Adipocyte (in vitro differentiated cells): ENCODE measurements around the gene SNRNP25.
"Not testable (repeated sequence)": the region's sequence is repeated elsewhere in the genome, so short reads cannot be mapped to it uniquely, and the experiment has no call there.

Experiments used
- DNase-seq: peaks from one replicate; pipeline ENCODE4 v3.0.0-alpha.2; 2015; ENCODE audit warnings: low read depth
- H3K27me3 ChIP-seq: replicated peaks from 2 replicates; pipeline ENCODE4 v1.7.0; 2013; ENCODE audit warnings: mild to moderate bottlenecking, low read length, moderate library complexity; ENCODE audit not compliant: control insufficient read depth, insufficient read depth
- H3K36me3 ChIP-seq: 2 replicates; pipeline ENCODE4 v1.7.0; 2013; ENCODE audit warnings: low read length, mild to moderate bottlenecking, moderate library complexity; ENCODE audit not compliant: control insufficient read depth, insufficient read depth, severe bottlenecking
- H3K4me1 ChIP-seq: 2 replicates; pipeline ENCODE4 v1.7.0; 2013; ENCODE audit warnings: mild to moderate bottlenecking, low read length, moderate library complexity; ENCODE audit not compliant: control insufficient read depth, insufficient read depth
- H3K4me3 ChIP-seq: 2 replicates; pipeline ENCODE4 v1.7.0; 2013; ENCODE audit warnings: mild to moderate bottlenecking, low read length, moderate library complexity
- H3K9ac ChIP-seq: 2 replicates; pipeline ENCODE4 v1.7.0; 2013; ENCODE audit warnings: mild to moderate bottlenecking, low read length, moderate library complexity
- H3K9me3 ChIP-seq: 2 replicates; pipeline ENCODE4 v1.7.0; 2013; ENCODE audit warnings: mild to moderate bottlenecking, low read length, moderate library complexity; ENCODE audit not compliant: control insufficient read depth

SNRNP25 gene

DNA sequence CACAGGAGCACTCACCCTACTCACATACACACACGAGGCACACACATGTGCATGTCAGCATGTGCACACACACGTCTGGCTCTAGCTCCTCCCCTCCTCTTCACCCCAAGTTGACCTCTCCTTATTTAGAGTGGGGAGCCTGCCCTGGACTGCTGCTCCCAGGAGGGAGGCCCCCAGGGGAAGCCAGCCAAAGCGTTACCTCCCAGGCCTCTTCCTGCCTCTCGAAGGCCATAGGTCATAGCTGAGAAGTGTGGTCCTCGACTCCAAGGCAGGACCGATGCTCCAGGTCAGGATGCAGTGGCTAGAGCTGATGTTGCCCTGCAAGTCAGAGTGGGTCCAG lies 19.0 kb upstream of the SNRNP25 start:
- H3K9me3 ChIP-seq: no peaks in the 10 kb centered on the region
- H3K4me3 ChIP-seq: no peak overlapping the region
- no peak for DNase-seq
- no peaks in the 10 kb centered on the region for H3K27me3 ChIP-seq
- H3K36me3 ChIP-seq: no peaks in the 10 kb centered on the region
- no peak overlapping the region for H3K9ac ChIP-seq
- peaks cover 7% of the 10 kb centered on the region for H3K4me1 ChIP-seq

DNA sequence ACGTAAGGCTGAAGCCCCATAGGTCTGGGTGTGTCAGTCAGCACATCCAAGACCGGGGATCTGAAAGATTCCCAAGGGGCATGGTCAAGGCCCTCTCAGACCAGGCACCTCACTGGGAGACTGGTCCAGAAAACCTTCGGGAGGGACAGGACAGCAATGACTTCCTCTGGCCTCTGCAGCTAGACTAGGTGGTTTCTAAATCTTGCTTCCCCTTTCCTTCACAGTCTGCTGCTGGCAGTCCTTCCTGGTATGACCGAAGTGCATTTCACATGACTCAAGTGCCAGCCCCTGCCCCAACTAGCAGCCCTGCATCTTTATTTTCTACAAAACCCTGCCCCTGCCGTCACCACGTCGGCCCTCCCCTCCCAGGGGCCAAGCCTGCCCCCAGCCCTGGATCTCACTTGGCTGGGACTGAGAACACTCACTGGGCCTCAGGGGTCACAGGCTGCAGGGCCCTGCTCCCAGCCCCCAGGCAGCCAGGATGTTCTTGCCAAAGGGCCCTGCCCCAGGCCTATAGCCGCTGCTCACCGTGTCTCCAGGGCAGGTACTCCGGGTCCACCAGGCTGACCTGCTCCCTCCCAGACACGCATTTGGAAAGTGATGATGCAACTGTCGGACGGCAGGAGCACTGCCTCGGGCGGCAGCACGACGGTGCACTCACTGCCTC lies 18.5 kb upstream of the SNRNP25 start:
- Histone ChIP-seq H3K36me3 (no peaks in the 10 kb centered on the region), H3K9ac (no peak overlapping the region), H3K9me3 (no peaks in the 10 kb centered on the region), H3K27me3 (no peaks in the 10 kb centered on the region), H3K4me1 (peaks cover 7% of the 10 kb centered on the region), H3K4me3 (no peak overlapping the region)
- no peak for DNase-seq

DNA sequence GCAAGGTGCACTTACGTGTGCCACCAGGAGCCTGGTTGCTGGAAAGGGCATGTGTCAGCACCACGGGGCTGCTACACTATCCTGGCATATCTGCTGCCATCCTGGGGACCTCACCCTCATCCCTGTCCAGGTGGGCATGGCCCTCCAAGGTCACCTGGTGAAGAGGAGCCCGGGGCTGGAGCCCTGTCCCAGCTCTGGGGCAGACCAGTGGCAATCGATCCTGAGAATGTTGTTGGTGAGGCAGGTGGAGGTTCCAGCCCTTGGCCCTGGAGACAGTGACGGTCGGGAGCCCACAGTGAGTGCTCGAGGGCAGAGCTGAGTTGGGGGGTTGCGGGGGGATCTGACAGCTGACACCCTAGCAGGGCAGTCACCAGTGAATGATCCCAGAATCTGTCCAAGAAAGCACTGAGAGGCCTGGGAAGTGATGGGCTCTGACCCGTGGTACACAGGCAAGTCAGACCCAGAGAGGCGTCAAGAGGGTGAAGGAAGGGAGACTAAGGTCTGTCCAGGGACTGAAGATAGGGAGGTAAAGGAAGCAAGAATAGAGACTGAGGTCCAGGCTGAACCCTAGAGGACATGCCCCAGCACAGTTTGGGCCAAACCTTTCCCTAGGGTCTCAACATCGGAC lies 17.8 kb upstream of the SNRNP25 start:
- Histone ChIP-seq H3K9ac (no peak overlapping the region), H3K27me3 (no peaks in the 10 kb centered on the region), H3K9me3 (no peaks in the 10 kb centered on the region), H3K4me3 (no peak overlapping the region), H3K4me1 (peaks cover 7% of the 10 kb centered on the region), H3K36me3 (no peaks in the 10 kb centered on the region)
- DNase-seq: no peak

DNA sequence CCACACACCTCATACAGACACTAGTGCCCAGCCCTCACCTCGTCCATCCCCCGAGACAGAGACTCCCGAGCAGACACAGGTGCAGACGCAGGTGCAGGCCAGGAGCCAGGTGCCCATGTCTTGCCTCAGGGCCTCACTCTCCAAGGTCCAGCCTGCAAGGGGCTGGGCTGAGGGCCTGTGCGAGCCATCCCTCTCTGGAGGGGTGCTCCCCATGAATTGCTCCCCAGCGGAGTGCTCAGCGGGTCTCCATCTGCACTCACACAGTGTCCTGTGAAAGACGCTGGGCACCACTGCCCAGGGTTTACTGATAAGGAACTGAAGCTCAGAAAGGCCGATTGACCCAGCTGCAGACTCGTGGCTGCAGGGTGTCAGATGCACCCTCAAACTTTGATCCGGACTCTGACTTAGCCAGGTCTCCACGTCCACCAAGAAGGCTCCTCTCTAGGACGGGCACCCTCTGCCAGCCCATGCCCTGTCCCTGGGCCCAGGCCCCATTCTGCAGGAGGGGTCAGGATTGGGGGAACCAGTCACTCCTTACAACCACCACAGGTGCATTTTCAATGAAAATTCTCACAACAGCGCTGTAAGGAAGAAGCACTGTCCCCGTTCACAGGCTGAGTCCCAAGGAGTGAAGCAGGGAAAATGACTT lies 17.2 kb upstream of the SNRNP25 start:
- no peaks in the 10 kb centered on the region for H3K9me3 ChIP-seq
- H3K4me3 ChIP-seq: no peak overlapping the region
- DNase-seq: no peak
- peaks cover 7% of the 10 kb centered on the region for H3K4me1 ChIP-seq
- no peak overlapping the region for H3K9ac ChIP-seq
- H3K36me3 ChIP-seq: no peaks in the 10 kb centered on the region
- no peaks in the 10 kb centered on the region for H3K27me3 ChIP-seq

DNA sequence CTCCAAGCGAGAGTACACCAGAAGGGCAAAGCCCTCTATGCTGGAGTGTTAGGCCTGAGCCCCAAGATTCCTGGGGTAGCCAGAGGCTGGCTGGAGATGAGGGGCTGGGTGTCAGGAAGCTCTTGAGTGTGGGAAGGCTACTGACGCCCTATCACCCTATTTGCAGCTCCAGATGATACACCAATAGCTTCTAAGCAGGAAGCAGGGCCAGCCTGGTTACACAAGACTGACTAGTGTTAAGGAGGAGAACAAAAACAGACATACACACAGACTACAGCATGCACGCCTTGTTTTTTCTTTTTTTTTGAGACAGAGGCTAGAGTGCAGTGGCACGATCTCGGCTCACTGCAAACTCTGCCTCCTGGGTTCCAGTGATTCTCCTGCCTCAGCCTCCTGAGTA lies 16.1 kb upstream of the SNRNP25 start:
- Histone ChIP-seq H3K9me3 (no peaks in the 10 kb centered on the region), H3K4me3 (no peak overlapping the region), H3K4me1 (peaks cover 11% of the 10 kb centered on the region), H3K36me3 (no peaks in the 10 kb centered on the region), H3K9ac (no peak overlapping the region), H3K27me3 (no peaks in the 10 kb centered on the region)
- no peak for DNase-seq

DNA sequence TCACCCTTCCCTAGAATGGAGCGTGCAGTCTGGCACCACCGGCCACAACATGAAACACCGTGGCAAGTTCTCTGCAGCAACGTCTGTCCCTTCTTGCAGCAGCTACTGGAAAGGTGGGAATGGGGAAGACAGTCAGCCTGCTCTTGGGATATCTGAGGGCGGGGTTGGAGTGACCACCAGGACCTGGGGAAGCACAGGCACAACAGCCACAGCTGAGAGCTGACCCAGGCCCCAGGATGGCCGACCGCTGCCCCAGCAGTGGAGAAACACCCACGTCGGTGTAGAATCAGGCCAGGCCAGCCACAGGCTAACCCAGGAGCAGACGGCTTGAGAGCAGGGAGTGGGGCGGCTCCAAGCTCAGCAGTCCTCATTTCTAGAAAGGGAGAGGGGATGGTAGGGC lies 15.4 kb upstream of the SNRNP25 start:
- H3K27me3 ChIP-seq, H3K9me3 ChIP-seq, DNase-seq, H3K4me3 ChIP-seq, H3K9ac ChIP-seq, H3K36me3 ChIP-seq: not testable (repeated sequence)
- H3K4me1 ChIP-seq: peaks cover 11% of the 10 kb centered on the region

DNA sequence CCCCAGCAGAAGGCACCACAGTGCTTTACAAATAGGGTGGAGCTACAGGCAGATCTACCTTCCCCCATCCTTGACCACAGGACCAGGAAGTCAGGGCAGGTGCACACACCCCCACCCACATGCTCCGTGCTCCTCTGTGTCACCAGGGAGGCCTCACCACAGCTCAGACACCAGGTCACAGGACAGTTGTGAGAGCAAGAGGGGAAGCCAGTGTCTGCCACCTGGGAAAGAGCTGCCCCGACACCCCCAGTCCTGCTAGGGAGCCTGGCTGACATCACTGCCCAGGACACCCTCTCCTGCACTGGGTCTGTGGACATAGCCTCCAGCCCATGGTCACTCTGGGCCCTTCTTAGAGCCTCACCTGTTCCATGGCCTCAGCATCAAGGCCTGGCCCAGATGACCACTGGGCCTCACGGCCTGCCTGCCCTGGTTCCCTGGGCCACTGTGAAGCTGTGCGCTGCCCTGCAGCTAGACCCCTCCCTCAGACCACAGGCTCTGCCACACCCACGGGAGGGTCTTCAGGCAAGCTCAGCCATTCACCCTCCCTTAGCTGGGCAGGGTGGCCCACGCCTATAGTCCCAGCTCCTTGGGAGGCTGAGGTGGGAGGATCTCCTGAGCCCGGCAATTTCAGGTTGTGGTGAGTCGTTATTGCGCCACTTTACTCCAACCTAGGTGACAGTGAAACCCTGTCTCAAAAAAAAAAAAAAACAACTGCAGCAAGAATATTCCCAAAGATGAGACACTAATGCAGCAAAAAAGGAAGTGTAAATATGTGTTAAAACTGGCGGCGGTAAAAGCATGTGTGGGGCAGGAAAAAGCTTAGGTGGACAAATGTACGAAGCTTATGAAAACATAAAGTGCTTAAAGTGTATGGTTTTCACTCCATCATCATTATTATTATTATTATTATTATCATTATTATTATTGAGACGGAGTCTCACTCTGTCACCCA lies 14.4 kb upstream of the SNRNP25 start:
- H3K27me3 ChIP-seq: no peaks in the 10 kb centered on the region
- DNase-seq: no peak
- peaks cover 7% of the 10 kb centered on the region for H3K36me3 ChIP-seq
- no peaks in the 10 kb centered on the region for H3K9me3 ChIP-seq
- no peak overlapping the region for H3K4me3 ChIP-seq
- H3K4me1 ChIP-seq: peaks cover 11% of the 10 kb centered on the region
- no peak overlapping the region for H3K9ac ChIP-seq

DNA sequence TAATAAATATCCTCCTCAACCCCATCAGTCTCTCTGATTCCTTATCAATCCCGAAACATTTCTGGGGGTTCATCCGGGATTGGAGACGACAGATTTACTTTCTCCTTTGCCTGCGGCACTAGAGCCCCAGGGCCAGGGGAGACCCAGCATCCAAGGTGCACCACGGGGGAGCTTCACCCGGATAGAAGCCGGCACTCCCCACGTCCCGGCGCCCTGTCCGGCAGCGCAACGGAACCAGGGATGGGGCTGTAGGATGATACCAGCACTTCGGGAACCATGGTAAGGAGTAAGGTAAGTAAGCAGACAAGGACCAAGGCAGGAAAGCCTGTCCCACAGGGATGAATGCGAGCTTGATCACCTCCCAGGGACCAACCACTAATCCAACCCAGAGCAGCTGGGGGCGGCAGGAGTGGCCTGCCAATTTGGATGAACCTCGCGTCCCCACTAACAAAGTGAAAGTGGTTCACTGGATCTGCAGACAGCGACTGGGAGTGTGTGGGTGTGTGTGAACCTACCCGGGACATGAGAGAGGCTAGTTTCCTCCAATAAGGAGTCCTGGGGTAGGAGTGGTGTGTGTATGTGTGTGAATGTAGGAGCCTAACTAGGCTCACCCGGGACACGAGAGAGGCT lies 12.1 kb upstream of the SNRNP25 start:
- H3K4me1 ChIP-seq: peaks cover 11% of the 10 kb centered on the region
- H3K36me3 ChIP-seq: peaks cover 25% of the 10 kb centered on the region
- no peaks in the 10 kb centered on the region for H3K27me3 ChIP-seq
- H3K9me3 ChIP-seq: no peaks in the 10 kb centered on the region
- peak overlapping the region; percentile 35 for H3K9ac ChIP-seq
- peak overlapping the region; percentile 68 for H3K4me3 ChIP-seq
- no peak for DNase-seq

DNA sequence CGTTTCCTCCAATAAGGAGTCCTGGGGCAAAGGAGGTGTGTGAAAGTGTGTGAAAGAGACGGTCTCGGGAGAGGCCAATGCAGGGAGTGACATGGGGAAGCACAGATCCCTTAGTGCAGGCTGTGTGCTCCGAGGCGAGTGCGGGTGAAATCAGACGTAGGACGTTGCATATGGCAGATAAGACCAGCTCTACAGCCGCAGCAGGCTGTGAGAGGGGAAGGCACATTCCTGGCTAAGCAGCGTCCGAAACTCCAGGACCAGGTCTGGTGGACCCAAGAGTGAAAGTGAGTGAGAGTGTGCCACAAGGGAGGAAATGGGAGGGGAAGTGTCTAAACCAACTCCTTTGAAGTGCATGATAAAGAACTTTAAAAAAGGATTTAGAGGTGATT lies 11.6 kb upstream of the SNRNP25 start:
- no peaks in the 10 kb centered on the region for H3K9me3 ChIP-seq
- H3K4me3 ChIP-seq: peak overlapping the region; percentile 68
- peaks cover 11% of the 10 kb centered on the region for H3K4me1 ChIP-seq
- DNase-seq: no peak
- H3K27me3 ChIP-seq: no peaks in the 10 kb centered on the region
- H3K9ac ChIP-seq: peak overlapping the region; percentile 35
- H3K36me3 ChIP-seq: peaks cover 28% of the 10 kb centered on the region

DNA sequence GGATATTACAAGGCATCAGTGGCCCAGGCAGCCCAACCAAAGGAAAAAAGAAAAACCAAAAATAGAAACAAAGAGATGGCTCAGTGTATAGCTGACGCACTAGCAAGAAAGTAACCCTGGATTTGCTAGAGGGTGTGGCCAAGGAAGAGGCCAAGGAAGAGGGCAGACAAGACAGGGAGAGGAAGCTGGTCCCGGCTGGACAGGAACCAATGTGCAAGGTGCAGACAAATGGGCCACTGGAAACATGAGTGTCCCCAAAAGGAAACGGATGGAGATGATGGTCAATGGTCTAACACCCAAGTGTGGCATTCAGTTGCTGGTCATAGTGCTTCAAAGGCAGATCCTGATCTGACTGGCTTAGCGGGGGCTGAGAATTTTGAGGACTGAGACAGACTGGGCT lies 10.9 kb upstream of the SNRNP25 start:
- no peak overlapping the region for H3K9ac ChIP-seq
- H3K36me3 ChIP-seq: peaks cover 32% of the 10 kb centered on the region
- DNase-seq: no peak
- no peaks in the 10 kb centered on the region for H3K27me3 ChIP-seq
- H3K9me3 ChIP-seq: no peaks in the 10 kb centered on the region
- no peak overlapping the region for H3K4me3 ChIP-seq
- H3K4me1 ChIP-seq: peaks cover 7% of the 10 kb centered on the region

DNA sequence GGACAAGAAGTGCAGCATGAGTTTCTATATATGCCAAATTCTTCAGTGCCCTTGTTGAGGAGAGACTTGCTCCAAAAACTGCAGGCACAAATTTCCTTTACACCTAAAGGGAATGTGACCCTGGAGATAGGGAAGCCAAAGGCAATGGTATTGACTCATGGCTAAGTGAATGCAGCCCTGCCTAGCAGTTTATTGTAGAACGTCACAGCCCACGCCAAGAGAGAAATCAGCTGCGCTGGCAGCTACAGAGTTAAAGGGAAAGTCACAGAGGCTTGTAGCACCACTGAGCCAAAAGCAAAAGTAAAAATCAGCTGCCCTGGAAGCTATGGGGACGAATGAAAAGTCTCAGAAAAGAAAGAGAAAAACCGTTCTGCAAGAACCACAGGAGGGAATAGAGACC lies 10.3 kb upstream of the SNRNP25 start:
- Histone ChIP-seq H3K4me1 (peaks cover 4% of the 10 kb centered on the region), H3K9me3 (no peaks in the 10 kb centered on the region), H3K9ac (no peak overlapping the region), H3K4me3 (no peak overlapping the region), H3K36me3 (peaks cover 32% of the 10 kb centered on the region), H3K27me3 (no peaks in the 10 kb centered on the region)
- DNase-seq: no peak
